ENCODE results near the gene WDR75.
A peak's percentile ranks its signal among the peaks of the same experiment; 100 is the strongest.
"Not testable (repeated sequence)": the region's sequence is repeated elsewhere in the genome, so short reads cannot be mapped to it uniquely, and the experiment has no call there.

The WDR75 gene

GRCh38 chr2:189440947-189441708, at the start of gene WDR75:
Gene WDR75 (plus strand): TSS chr2:189441474. CDS start chr2:189441493, 19 bp downstream.
- DNase-seq = peak; percentile 71

- DNase-seq = no peak
These were observed 47.7 kb upstream of the WDR75 start for GRCh38 chr2:189393440-189394111.

GRCh38 chr2:189394525-189394924, 46.7 kb upstream of the WDR75 start:
- DNase-seq = no peak

GRCh38 chr2:189402932-189403331, 38.3 kb upstream of the WDR75 start:
- no peak for DNase-seq

- DNase-seq = no peak
These were observed 34.6 kb upstream of the WDR75 start for GRCh38 chr2:189406586-189407233.

- DNase-seq = no peak
These were observed 33.7 kb upstream of the WDR75 start for GRCh38 chr2:189407281-189408209.

GRCh38 chr2:189408294-189408693, 33.0 kb upstream of the WDR75 start:
- no peak for DNase-seq

- DNase-seq = no peak
These were observed 32.1 kb upstream of the WDR75 start for GRCh38 chr2:189409131-189409530.

- DNase-seq = no peak
These were observed 31.6 kb upstream of the WDR75 start for GRCh38 chr2:189409647-189410046.

- DNase-seq = no peak
These were observed 29.4 kb upstream of the WDR75 start for GRCh38 chr2:189411860-189412259.

- no peak for DNase-seq
These were observed 28.8 kb upstream of the WDR75 start for GRCh38 chr2:189412330-189412953.

GRCh38 chr2:189413249-189413648, 28.0 kb upstream of the WDR75 start:
- no peak for DNase-seq

- DNase-seq = no peak
These were observed 19.6 kb upstream of the WDR75 start for GRCh38 chr2:189421644-189422043.

GRCh38 chr2:189424961-189425360, 16.3 kb upstream of the WDR75 start:
- no peak for DNase-seq

- DNase-seq = no peak
These were observed 15.6 kb upstream of the WDR75 start for GRCh38 chr2:189425676-189426075.

- DNase-seq = no peak
These were observed 14.4 kb upstream of the WDR75 start for GRCh38 chr2:189426886-189427285.

- DNase-seq = no peak
These were observed 13.4 kb upstream of the WDR75 start for GRCh38 chr2:189427872-189428271.

GRCh38 chr2:189430448-189430847, 10.8 kb upstream of the WDR75 start:
- DNase-seq = not testable (repeated sequence)

GRCh38 chr2:189435803-189436202, 5.5 kb upstream of the WDR75 start:
- not testable (repeated sequence) for DNase-seq

GRCh38 chr2:189437926-189438325, 3.3 kb upstream of the WDR75 start:
- DNase-seq = no peak

GRCh38 chr2:189439342-189439741, 1.9 kb upstream of the WDR75 start:
- DNase-seq = no peak

- no peak for DNase-seq
These were observed 679 bp upstream of the WDR75 start for GRCh38 chr2:189440644-189440946.

GRCh38 chr2:189441709-189442074, 418 bp downstream of the WDR75 start:
- no peak for DNase-seq

Data from NCI-H524 treated with DMSO at 0.1 percent for 48 hours (cell line).